ENCODE results near the gene ZNF227. TPM values are rescaled to one million over a fixed set of nuclear protein-coding genes. Genes with fewer than 3 reads are reported as not detected.
"Not testable (repeated sequence)": the region's sequence is repeated elsewhere in the genome, so short reads cannot be mapped to it uniquely, and the experiment has no call there.

The ZNF227 gene
- total and polyA plus RNA-seq, 11 donors: 4.4 to 20.5 (median 10.2) TPM

DNA sequence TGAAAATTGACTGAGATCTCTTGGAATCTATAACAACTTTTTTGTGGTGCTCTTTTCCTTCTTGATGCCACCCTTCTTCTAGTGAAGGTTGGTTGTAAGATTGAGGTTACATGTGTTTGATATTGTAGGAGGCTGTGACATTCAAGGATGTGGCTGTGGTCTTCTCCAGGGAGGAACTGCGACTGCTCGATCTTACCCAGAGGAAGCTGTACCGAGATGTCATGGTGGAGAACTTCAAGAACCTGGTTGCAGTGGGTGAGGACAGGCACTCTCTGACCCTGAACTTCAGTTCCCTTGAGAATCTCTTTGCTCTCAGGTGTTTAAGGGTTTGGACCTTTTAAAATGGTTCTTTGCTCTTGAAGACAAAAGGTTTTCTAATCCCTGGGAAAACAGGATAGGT, 16.0 kb downstream of the ZNF227 start:
- no peak for ATAC-seq

DNA sequence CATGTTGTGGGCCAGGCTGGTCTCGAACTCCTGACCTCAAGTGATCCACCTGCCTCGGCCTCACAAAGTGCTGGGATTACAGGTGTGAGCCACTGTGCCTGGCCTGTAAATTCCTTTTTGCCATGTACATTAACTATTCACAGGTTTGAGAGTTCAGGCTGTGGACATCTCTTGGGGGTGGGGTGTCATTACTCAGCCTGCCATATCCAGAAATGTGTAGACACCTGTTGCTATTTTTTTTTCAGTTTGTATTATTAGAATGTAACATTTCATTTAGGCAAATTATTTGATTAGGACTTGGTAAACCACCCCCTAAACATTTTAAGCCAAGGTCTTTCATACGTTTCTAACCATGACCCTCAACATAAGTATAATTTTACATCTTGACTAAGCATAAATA, 20.5 kb downstream of the ZNF227 start:
- no peak for DNase-seq
- no peak overlapping the region for H3K27ac ChIP-seq
- peaks cover 0 to 100% (median 39%) of the 10 kb centered on the region in 12 donors for H3K9me3 ChIP-seq
- intact Hi-C loops (cut with DNase I): loop anchor here in 1 of 10 donors (10.0 kb wide), 1 partner anchor 52 kb away; no protein-coding TSS in a partner anchor
- H3K4me1 ChIP-seq: no peaks in the 10 kb centered on the region
- TF ChIP-seq POLR2A (IDR thresholded peaks at IDR 0.05): no peak
- TF ChIP-seq, protein P1, sequence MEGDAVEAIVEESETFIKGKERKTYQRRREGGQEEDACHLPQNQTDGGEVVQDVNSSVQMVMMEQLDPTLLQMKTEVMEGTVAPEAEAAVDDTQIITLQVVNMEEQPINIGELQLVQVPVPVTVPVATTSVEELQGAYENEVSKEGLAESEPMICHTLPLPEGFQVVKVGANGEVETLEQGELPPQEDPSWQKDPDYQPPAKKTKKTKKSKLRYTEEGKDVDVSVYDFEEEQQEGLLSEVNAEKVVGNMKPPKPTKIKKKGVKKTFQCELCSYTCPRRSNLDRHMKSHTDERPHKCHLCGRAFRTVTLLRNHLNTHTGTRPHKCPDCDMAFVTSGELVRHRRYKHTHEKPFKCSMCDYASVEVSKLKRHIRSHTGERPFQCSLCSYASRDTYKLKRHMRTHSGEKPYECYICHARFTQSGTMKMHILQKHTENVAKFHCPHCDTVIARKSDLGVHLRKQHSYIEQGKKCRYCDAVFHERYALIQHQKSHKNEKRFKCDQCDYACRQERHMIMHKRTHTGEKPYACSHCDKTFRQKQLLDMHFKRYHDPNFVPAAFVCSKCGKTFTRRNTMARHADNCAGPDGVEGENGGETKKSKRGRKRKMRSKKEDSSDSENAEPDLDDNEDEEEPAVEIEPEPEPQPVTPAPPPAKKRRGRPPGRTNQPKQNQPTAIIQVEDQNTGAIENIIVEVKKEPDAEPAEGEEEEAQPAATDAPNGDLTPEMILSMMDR (IDR thresholded peaks at IDR 0.05): no peak
- H3K4me3 ChIP-seq: no peak overlapping the region
- no peak for ATAC-seq
- H3K27me3 ChIP-seq: no peaks in the 10 kb centered on the region
- peaks cover 15 to 98% (median 90%) of the 10 kb centered on the region in 9 donors for H3K36me3 ChIP-seq
- WGBS, 4 donors: 95 to 98% (median 96%) methylated on average over 3 of the region's 3 CpGs

More for the DNA sequence above, 16.0 kb downstream of the ZNF227 start:
- TF ChIP-seq, protein P1 (IDR thresholded peaks at IDR 0.05): no peak
- no peak for TF ChIP-seq POLR2A (IDR thresholded peaks at IDR 0.05)
- no peak overlapping the region for H3K4me3 ChIP-seq
- peaks cover 10 to 81% (median 70%) of the 10 kb centered on the region in 9 donors for H3K36me3 ChIP-seq
- H3K27me3 ChIP-seq: no peaks in the 10 kb centered on the region
- H3K27ac ChIP-seq: no peak overlapping the region
- no peaks in the 10 kb centered on the region for H3K4me1 ChIP-seq
- intact Hi-C loops (cut with DNase I): no loop called here
- 94 to 100% (median 98%) methylated on average over 3 of the region's 3 CpGs for WGBS, 4 donors
- H3K9me3 ChIP-seq: peaks cover 0 to 93% (median 21%) of the 10 kb centered on the region in 12 donors
- DNase-seq: no peak

DNA sequence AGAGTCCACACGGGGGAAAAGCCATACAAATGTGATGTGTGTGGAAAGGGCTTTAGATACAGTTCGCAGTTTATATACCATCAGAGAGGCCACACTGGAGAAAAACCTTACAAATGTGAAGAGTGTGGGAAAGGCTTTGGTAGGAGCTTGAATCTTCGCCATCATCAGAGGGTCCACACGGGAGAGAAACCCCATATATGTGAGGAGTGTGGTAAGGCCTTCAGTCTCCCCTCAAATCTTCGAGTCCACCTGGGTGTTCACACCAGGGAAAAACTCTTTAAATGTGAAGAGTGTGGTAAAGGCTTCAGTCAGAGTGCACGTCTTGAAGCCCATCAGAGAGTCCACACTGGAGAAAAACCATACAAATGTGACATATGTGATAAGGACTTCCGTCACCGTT, 24.1 kb downstream of the ZNF227 start:
- Histone ChIP-seq H3K36me3 (peaks cover 11 to 76% (median 55%) of the 10 kb centered on the region in 9 donors), H3K27me3 (no peaks in the 10 kb centered on the region), H3K9me3 (peaks cover 0 to 100% (median 46%) of the 10 kb centered on the region in 12 donors), H3K27ac (no peak overlapping the region), H3K4me3 (no peak overlapping the region), H3K4me1 (no peaks in the 10 kb centered on the region)
- TF ChIP-seq, protein P1 (IDR thresholded peaks at IDR 0.05): no peak
- TF ChIP-seq POLR2A (IDR thresholded peaks at IDR 0.05): no peak
- WGBS, 4 donors: 97 to 99% (median 98%) methylated on average over 8 of the region's 8 CpGs
- intact Hi-C loops (cut with DNase I): loop anchor here in 1 of 10 donors (10.0 kb wide), 1 partner anchor 48 kb away; no protein-coding TSS in a partner anchor
- no peak for DNase-seq
- ATAC-seq: no peak

DNA sequence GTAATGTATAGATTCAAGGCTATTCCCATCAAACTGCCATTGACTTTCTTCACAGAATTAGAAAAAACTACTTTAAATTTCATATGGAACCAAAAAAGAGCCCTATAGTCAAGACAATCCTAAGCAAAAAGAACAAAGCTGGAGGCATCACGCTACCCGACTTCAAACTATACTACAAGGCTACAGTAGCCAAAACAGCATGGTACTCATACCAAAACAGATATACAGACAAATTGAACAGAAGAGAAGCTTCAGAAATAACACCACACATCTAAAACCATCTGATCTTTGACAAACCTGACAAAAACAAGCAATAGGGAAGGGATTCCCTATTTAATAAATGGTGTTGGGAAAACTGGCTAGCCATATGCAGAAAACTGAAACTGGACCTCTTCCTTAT, 40.0 kb downstream of the ZNF227 start:
- H3K4me3 ChIP-seq; H3K27me3 ChIP-seq; intact Hi-C loops (cut with DNase I); H3K27ac ChIP-seq; ATAC-seq; DNase-seq; H3K4me1 ChIP-seq: not testable (repeated sequence)
- H3K9me3 ChIP-seq: peaks cover 0 to 100% (median 77%) of the 10 kb centered on the region in 12 donors
- WGBS, 4 donors: 94 to 96% (median 95%) methylated on average over 2 of the region's 2 CpGs
- H3K36me3 ChIP-seq: peaks cover 0 to 28% (median 0%) of the 10 kb centered on the region in 9 donors

DNA sequence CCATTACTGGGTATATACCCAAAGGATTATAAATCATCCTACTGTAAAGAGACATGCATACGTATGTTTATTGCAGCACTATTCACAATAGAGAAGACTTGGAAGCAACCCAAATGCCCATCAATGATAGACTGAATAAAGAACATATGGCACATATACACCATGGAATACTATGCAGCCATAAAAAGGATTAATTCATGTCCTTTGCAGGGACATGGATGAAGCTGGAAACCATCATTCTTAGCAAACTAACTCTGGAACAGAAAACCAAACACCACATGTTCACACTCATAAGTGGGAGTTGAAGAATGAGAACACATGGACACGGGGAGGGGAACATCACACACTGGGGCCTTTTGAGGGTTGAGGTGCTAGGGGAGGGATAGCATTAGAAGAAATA, 41.1 kb downstream of the ZNF227 start:
- not testable (repeated sequence) for H3K27me3 ChIP-seq

More for the DNA sequence above, 41.1 kb downstream of the ZNF227 start:
- DNase-seq; H3K4me1 ChIP-seq; H3K27ac ChIP-seq; ATAC-seq; H3K4me3 ChIP-seq; intact Hi-C loops (cut with DNase I): not testable (repeated sequence)
- WGBS, 4 donors: 93 to 100% (median 94%) methylated on average over 2 of the region's 2 CpGs
- Histone ChIP-seq H3K9me3 (peaks cover 0 to 100% (median 76%) of the 10 kb centered on the region in 12 donors), H3K36me3 (peaks cover 0 to 18% (median 0%) of the 10 kb centered on the region in 9 donors)
